GM23338 (cell line): ENCODE measurements around the gene MYH14. TPM values are rescaled to one million over a fixed set of nuclear protein-coding genes. Genes with fewer than 3 reads are reported as not detected.

Experiments
- EZH2phosphoT487 ChIP-seq: fragments of 200-600 bp; sonication (generic); IDR thresholded peaks from one replicate; pipeline ENCODE4 v1.8.1; 2018; ENCODE audit warnings: antibody characterized with exemption; ENCODE audit not compliant: unreplicated experiment
- STAT1 ChIP-seq: IDR thresholded peaks from one replicate; pipeline ENCODE4 v1.6.1; 2016; ENCODE audit warnings: antibody characterized with exemption; ENCODE audit not compliant: unreplicated experiment
- polyA plus RNA-seq: library from polyadenylated mRNA; unstranded; fragments of >200 nt; fragmentation: Nextera tagmentation; extraction: Ambion mirVana; gene quantifications from 2 replicates; pipeline ENCODE4 v1.2.1, GENCODE V29; 2016
- total RNA-seq: library from RNA; depleted of rRNA; stranded (reverse); fragments of >200 nt; shearing (Covaris generic); gene quantifications from 2 replicates; pipeline ENCODE4 v1.2.3, GENCODE V29; 2014
- TF ChIP-seq, protein P1 (sequence below): fragments of 250-450 bp; sonication (Bioruptor Pico); IDR thresholded peaks from 2 replicates; pipeline ENCODE4 v1.5.0; 2020; ENCODE audit warnings: mild to moderate bottlenecking, moderate library complexity
- TF ChIP-seq, protein P2 (sequence below): IDR thresholded peaks from one replicate; pipeline ENCODE4 v1.6.1; 2018; ENCODE audit warnings: antibody characterized with exemption; ENCODE audit not compliant: unreplicated experiment
- TF ChIP-seq, protein P3 (sequence below), 2 experiments: fragments of 200-600 bp in 1 of 2; sonication (generic) in 1 of 2; conservative IDR thresholded peaks; 2 replicates each; pipeline versions ENCODE4 v1.5.1 to v1.6.1; 2016 to 2017; ENCODE audit warnings: antibody characterized with exemption in 2 of 2, low read depth in 2 of 2, mild to moderate bottlenecking in 2 of 2, moderate library complexity in 1 of 2

MYH14 gene
- total and polyA plus RNA-seq, 2 experiments from 2014 or later: 25.5 to 27.5 TPM

DNA sequence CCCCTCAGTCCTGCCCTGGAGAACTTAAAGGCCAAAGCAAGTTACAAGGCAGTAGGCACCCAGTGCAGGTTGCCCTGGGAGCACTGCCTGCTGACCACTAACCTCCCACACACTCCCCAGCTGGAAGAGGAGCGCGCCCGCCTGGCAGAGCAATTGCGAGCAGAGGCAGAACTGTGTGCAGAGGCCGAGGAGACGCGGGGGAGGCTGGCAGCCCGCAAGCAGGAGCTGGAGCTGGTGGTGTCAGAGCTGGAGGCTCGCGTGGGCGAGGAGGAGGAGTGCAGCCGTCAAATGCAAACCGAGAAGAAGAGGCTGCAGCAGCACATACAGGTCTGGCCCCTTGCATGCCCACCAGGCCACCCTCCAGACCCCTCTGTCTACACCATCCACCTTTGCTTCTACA lies 64.6 kb downstream of the MYH14 start (continued):
- TF ChIP-seq, protein P1, sequence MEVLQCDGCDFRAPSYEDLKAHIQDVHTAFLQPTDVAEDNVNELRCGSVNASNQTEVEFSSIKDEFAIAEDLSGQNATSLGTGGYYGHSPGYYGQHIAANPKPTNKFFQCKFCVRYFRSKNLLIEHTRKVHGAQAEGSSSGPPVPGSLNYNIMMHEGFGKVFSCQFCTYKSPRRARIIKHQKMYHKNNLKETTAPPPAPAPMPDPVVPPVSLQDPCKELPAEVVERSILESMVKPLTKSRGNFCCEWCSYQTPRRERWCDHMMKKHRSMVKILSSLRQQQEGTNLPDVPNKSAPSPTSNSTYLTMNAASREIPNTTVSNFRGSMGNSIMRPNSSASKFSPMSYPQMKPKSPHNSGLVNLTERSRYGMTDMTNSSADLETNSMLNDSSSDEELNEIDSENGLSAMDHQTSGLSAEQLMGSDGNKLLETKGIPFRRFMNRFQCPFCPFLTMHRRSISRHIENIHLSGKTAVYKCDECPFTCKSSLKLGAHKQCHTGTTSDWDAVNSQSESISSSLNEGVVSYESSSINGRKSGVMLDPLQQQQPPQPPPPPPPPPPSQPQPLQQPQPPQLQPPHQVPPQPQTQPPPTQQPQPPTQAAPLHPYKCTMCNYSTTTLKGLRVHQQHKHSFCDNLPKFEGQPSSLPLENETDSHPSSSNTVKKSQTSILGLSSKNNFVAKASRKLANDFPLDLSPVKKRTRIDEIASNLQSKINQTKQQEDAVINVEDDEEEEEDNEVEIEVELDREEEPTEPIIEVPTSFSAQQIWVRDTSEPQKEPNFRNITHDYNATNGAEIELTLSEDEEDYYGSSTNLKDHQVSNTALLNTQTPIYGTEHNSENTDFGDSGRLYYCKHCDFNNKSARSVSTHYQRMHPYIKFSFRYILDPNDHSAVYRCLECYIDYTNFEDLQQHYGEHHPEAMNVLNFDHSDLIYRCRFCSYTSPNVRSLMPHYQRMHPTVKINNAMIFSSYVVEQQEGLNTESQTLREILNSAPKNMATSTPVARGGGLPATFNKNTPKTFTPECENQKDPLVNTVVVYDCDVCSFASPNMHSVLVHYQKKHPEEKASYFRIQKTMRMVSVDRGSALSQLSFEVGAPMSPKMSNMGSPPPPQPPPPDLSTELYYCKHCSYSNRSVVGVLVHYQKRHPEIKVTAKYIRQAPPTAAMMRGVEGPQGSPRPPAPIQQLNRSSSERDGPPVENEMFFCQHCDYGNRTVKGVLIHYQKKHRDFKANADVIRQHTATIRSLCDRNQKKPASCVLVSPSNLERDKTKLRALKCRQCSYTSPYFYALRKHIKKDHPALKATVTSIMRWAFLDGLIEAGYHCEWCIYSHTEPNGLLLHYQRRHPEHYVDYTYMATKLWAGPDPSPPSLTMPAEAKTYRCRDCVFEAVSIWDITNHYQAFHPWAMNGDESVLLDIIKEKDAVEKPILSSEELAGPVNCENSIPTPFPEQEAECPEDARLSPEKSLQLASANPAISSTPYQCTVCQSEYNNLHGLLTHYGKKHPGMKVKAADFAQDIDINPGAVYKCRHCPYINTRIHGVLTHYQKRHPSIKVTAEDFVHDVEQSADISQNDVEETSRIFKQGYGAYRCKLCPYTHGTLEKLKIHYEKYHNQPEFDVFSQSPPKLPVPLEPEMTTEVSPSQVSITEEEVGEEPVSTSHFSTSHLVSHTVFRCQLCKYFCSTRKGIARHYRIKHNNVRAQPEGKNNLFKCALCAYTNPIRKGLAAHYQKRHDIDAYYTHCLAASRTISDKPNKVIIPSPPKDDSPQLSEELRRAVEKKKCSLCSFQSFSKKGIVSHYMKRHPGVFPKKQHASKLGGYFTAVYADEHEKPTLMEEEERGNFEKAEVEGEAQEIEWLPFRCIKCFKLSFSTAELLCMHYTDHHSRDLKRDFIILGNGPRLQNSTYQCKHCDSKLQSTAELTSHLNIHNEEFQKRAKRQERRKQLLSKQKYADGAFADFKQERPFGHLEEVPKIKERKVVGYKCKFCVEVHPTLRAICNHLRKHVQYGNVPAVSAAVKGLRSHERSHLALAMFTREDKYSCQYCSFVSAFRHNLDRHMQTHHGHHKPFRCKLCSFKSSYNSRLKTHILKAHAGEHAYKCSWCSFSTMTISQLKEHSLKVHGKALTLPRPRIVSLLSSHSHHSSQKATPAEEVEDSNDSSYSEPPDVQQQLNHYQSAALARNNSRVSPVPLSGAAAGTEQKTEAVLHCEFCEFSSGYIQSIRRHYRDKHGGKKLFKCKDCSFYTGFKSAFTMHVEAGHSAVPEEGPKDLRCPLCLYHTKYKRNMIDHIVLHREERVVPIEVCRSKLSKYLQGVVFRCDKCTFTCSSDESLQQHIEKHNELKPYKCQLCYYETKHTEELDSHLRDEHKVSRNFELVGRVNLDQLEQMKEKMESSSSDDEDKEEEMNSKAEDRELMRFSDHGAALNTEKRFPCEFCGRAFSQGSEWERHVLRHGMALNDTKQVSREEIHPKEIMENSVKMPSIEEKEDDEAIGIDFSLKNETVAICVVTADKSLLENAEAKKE (CRISPR knock-in tag): no peak
- TF ChIP-seq, protein P2, sequence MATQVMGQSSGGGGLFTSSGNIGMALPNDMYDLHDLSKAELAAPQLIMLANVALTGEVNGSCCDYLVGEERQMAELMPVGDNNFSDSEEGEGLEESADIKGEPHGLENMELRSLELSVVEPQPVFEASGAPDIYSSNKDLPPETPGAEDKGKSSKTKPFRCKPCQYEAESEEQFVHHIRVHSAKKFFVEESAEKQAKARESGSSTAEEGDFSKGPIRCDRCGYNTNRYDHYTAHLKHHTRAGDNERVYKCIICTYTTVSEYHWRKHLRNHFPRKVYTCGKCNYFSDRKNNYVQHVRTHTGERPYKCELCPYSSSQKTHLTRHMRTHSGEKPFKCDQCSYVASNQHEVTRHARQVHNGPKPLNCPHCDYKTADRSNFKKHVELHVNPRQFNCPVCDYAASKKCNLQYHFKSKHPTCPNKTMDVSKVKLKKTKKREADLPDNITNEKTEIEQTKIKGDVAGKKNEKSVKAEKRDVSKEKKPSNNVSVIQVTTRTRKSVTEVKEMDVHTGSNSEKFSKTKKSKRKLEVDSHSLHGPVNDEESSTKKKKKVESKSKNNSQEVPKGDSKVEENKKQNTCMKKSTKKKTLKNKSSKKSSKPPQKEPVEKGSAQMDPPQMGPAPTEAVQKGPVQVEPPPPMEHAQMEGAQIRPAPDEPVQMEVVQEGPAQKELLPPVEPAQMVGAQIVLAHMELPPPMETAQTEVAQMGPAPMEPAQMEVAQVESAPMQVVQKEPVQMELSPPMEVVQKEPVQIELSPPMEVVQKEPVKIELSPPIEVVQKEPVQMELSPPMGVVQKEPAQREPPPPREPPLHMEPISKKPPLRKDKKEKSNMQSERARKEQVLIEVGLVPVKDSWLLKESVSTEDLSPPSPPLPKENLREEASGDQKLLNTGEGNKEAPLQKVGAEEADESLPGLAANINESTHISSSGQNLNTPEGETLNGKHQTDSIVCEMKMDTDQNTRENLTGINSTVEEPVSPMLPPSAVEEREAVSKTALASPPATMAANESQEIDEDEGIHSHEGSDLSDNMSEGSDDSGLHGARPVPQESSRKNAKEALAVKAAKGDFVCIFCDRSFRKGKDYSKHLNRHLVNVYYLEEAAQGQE: no peak
- TF ChIP-seq EZH2phosphoT487 (no peak), STAT1 (no peak)
- TF ChIP-seq, protein P3, sequence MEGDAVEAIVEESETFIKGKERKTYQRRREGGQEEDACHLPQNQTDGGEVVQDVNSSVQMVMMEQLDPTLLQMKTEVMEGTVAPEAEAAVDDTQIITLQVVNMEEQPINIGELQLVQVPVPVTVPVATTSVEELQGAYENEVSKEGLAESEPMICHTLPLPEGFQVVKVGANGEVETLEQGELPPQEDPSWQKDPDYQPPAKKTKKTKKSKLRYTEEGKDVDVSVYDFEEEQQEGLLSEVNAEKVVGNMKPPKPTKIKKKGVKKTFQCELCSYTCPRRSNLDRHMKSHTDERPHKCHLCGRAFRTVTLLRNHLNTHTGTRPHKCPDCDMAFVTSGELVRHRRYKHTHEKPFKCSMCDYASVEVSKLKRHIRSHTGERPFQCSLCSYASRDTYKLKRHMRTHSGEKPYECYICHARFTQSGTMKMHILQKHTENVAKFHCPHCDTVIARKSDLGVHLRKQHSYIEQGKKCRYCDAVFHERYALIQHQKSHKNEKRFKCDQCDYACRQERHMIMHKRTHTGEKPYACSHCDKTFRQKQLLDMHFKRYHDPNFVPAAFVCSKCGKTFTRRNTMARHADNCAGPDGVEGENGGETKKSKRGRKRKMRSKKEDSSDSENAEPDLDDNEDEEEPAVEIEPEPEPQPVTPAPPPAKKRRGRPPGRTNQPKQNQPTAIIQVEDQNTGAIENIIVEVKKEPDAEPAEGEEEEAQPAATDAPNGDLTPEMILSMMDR (conservative IDR thresholded peaks at IDR 0.05; ENCODE audit: low read depth in 2 of 2): no peak
